ENCODE data around the gene RGS13. TPM values are rescaled to one million over a fixed set of nuclear protein-coding genes. Genes with fewer than 3 reads are reported as not detected.

Gene RGS13
- total RNA-seq, 1 donor from 2014 or later = not detected

DNA sequence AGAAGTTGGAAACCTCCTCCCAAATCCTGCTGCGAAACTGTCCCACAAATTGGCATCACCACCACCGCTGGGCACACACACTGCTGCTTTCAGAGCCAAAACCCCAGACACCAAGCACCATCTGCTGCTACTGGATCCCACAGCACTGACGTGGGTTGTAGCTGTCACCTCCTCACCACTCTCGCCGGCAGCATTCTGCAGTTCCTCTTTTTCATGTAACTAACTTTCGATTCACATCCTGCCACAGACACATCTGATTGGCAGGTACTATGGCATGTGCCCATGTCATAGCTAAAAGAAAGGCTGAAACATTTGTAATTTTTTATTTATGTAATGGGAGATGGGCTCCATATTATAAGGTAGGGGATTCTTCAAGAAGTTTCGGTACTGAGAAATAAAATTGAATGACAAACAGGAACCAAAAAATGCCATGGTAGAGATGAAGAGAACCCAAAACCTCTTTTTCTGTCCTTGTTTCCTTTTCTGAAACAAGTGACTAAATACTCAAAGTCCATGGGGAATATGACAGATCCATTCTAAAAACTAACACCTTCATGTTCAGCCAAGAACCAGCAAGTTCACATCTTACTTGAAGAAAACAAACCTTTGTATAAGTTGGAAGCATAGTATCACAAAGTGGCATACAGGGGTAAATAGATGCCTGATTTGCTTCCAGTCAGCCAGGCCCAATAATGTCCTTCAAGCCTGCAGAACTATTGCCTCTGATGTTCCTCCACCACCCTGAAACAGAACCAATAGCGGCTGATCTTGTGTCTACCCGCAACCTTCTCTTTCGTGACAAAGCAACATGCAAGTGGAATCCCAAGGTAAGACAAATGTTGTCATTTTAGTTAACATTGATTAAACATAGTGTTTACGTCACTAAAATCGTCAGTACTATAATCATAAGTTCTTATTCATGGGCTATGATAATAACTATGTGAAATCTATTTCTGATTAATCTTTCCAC, 26.6 kb upstream of the RGS13 start:
- no peaks in the 10 kb centered on the region for H3K4me1 Mint-ChIP-seq (ENCODE audit: low read depth)
- TF ChIP-seq CTCF (IDR thresholded peaks at IDR 0.05; ENCODE audit: unreplicated experiment) = no peak
- H3K36me3 Mint-ChIP-seq (ENCODE audit: insufficient read depth) = no peaks in the 10 kb centered on the region
- H3K27ac Mint-ChIP-seq = no peak overlapping the region
- DNase-seq (ENCODE audit: low spot score, unreplicated experiment) = no peak
- no peak overlapping the region for H3K4me3 Mint-ChIP-seq (ENCODE audit: low read depth)
- no peaks in the 10 kb centered on the region for H3K27me3 Mint-ChIP-seq
- H3K9me3 Mint-ChIP-seq (ENCODE audit: low read depth) = no peaks in the 10 kb centered on the region

DNA sequence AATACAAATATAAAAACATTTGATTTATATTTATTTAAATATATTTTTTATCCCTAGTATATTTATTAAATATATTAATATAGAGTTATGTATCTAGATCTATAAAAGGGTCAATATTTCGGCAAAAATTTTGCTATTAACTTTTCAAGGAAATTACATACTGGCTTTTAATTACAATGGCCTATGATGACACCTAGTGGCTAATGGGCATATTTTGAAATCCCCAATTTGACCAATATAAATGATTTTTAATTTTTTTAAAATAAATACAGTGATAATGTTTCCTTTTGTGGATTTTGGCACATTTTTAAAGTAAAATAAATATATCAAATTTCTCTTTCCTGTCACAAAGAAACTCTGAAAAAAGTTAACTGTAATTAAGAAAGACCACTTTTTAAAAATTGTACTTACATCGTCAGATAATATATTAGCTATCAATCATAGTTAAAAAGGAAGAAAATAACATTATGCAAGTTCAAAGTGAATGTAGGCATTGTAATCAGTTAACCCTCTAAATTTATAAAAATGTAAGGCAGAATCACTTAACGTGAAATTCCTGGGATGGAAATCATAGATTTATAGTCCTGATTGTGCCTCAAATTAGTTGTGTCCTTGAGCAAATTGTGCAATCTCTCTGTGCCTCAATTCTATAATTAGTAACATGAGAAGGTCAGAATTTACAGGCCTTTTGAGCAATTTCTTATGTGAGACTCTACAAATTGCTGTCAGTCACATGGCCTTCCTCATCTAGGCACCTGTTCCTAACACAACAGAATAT, 25.6 kb upstream of the RGS13 start:
- Mint-ChIP-seq H3K4me1 (ENCODE audit: low read depth) (no peaks in the 10 kb centered on the region), H3K27me3 (no peaks in the 10 kb centered on the region), H3K36me3 (ENCODE audit: insufficient read depth) (no peaks in the 10 kb centered on the region), H3K27ac (no peak overlapping the region), H3K9me3 (ENCODE audit: low read depth) (no peaks in the 10 kb centered on the region), H3K4me3 (ENCODE audit: low read depth) (no peak overlapping the region)
- TF ChIP-seq CTCF (IDR thresholded peaks at IDR 0.05; ENCODE audit: unreplicated experiment) = peak; percentile 68
- DNase-seq (ENCODE audit: low spot score, unreplicated experiment) = no peak

DNA sequence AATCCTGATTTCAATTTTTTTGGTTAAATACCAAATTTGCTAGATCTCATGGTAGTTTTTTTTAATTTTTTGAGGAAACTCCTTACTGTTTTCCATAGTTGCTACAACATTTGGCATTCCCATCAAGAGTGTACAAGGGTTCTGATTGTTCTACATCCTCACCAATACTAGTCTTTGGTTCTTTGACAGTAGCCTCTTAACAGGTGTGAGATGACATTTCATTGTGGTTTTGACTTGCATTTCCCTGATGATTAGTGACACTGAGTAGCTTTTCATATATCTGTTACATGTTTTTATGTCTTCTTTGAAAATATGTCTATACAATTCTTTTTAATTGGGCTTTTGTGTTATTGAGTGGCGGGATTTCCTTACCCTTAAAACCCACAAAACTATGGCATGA, 20.9 kb upstream of the RGS13 start:
- Mint-ChIP-seq H3K9me3 (ENCODE audit: low read depth) (no peaks in the 10 kb centered on the region), H3K27me3 (no peaks in the 10 kb centered on the region), H3K4me3 (ENCODE audit: low read depth) (no peak overlapping the region), H3K4me1 (ENCODE audit: low read depth) (no peaks in the 10 kb centered on the region), H3K27ac (no peak overlapping the region), H3K36me3 (ENCODE audit: insufficient read depth) (no peaks in the 10 kb centered on the region)
- TF ChIP-seq CTCF (IDR thresholded peaks at IDR 0.05; ENCODE audit: unreplicated experiment) = no peak
- DNase-seq (ENCODE audit: low spot score, unreplicated experiment) = no peak

DNA sequence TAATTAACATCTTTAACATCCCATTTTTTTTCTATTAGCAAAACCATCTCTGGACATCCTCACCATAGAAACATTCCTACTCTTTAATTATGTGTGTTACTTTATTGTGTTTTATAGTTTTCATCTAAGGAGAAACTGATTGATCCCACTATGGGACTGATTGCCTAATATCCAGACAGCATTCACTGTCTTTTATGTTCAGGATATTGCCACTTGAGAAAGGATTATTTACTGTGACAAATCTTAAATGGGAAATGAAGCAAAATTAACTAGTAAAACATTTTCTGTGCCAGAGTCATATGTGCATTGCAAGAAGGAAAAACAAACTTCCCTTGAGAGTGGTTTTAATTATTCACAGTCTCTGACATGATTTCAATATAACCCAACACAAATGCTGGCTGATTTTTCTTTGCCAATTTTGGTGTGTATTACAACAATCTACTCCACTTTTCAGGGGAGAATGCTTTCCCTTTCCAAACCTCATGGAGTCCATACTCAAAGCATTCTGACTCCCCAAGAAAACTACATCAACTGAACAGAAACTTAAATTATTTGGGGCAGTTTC, 15.8 kb upstream of the RGS13 start:
- no peak for DNase-seq (ENCODE audit: low spot score, unreplicated experiment)
- Mint-ChIP-seq H3K36me3 (ENCODE audit: insufficient read depth) (no peaks in the 10 kb centered on the region), H3K27ac (no peak overlapping the region), H3K4me3 (ENCODE audit: low read depth) (no peak overlapping the region), H3K9me3 (ENCODE audit: low read depth) (peaks cover 3% of the 10 kb centered on the region), H3K4me1 (ENCODE audit: low read depth) (no peaks in the 10 kb centered on the region), H3K27me3 (no peaks in the 10 kb centered on the region)
- no peak for TF ChIP-seq CTCF (IDR thresholded peaks at IDR 0.05; ENCODE audit: unreplicated experiment)

Data from progenitor cell of endocrine pancreas (in vitro differentiated cells).